HepG2 (cell line): ENCODE results near the gene DNAJB12. TPM values are rescaled to one million over a fixed set of nuclear protein-coding genes. Genes with fewer than 3 reads are reported as not detected.
A peak's percentile ranks its signal among the peaks of the same experiment; 100 is the strongest.

Experiments
- ATAC-seq: fragments of 200-7000 bp; cut with Tn5 transposase; 3 replicates; pipeline ENCODE4 v1.9.1; 2020; ENCODE audit warnings: mild to moderate bottlenecking, moderate library complexity
- BruUV-seq: library from RNA; stranded (reverse); fragments of 400-500 nt; replicated peaks from 2 replicates; lab custom pipeline; 2021; lab: Mats Ljungman, UMichigan
- CTCF ChIA-PET: fragments of 300-600 bp; formaldehyde crosslinking; extraction: SDS; loops from one replicate; lab custom pipeline; 2021; ENCODE audit warnings: low total read pairs, inconsistent platforms, low intra/inter-chr PET ratio; lab: Yijun Ruan, JAX
- POLR2A ChIA-PET: fragments of 350-600 bp; sonication (Branson Sonifier 250); formaldehyde crosslinking; loops from one replicate; lab custom pipeline; 2020; ENCODE audit warnings: antibody characterized with exemption, inconsistent platforms; lab: Yijun Ruan, JAX
- DNase-seq: peaks from one replicate; pipeline ENCODE4 v3.0.0-alpha.2; 2015; ENCODE audit warnings: low spot score
- FAIRE-seq: peaks from 3 replicates; lab custom pipeline; 2011; peaks lifted over from hg19 to GRCh38; lab: Jason Lieb, UNC
- H2AFZ ChIP-seq: one replicate; pipeline ENCODE4 v1.6.1; 2011; ENCODE audit warnings: low read length, inconsistent platforms
- H3K27ac ChIP-seq: fragments of 300-600 bp; 3 replicates; pipeline ENCODE4 v1.8.0; 2011; ENCODE audit warnings: mixed run types, mild to moderate bottlenecking, mixed read lengths, low read length, inconsistent platforms; ENCODE audit not compliant: insufficient read depth; ENCODE audit errors: extremely low read length
- H3K27me3 ChIP-seq, 2 experiments: fragments of 200-600 bp in 1 of 2; 2 replicates in 1 of 2; 3 replicates in 1 of 2; pipeline versions ENCODE4 v1.6.0 to v1.8.0; 2011; ENCODE audit warnings: low read length in 2 of 2, mild to moderate bottlenecking in 2 of 2, moderate library complexity in 2 of 2, inconsistent platforms in 1 of 2; ENCODE audit not compliant: insufficient read depth in 2 of 2, control insufficient read depth in 1 of 2
- H3K36me3 ChIP-seq, 2 experiments: fragments of 200-600 bp in 1 of 2; replicated peaks in 1 of 2; 2 replicates in 1 of 2; 3 replicates in 1 of 2; pipeline versions ENCODE4 v1.5.1 to v1.8.0; 2011; ENCODE audit warnings: low read length in 2 of 2, inconsistent platforms in 1 of 2; ENCODE audit not compliant: insufficient read depth in 2 of 2, control insufficient read depth in 1 of 2
- H3K4me1 ChIP-seq: 2 replicates; pipeline ENCODE4 v1.5.1; 2012; ENCODE audit warnings: low read length, inconsistent platforms; ENCODE audit not compliant: insufficient read depth
- H3K4me2 ChIP-seq: 2 replicates; pipeline ENCODE4 v1.6.0; 2011; ENCODE audit warnings: low read depth, low read length, inconsistent platforms
- H3K4me3 ChIP-seq, 3 experiments: fragments of 200-600 bp in 1 of 3; sonication (generic), shearing (Covaris generic) in 1 of 3; replicated peaks in 1 of 3; 2 replicates each; pipeline ENCODE4 v1.5.1; 2011 to 2016; ENCODE audit warnings: low read length in 3 of 3, inconsistent platforms in 2 of 3, low read depth in 2 of 3, mild to moderate bottlenecking in 2 of 3, control low read depth in 1 of 3, mixed read lengths in 1 of 3; ENCODE audit not compliant: insufficient read depth in 1 of 3
- H3K79me2 ChIP-seq: one replicate; pipeline ENCODE4 v1.6.1; 2011; ENCODE audit warnings: low read length, inconsistent platforms; ENCODE audit not compliant: insufficient read depth
- H3K9ac ChIP-seq: 2 replicates; pipeline ENCODE4 v1.6.0; 2011; ENCODE audit warnings: mild to moderate bottlenecking, low read depth, low read length, inconsistent platforms; ENCODE audit not compliant: insufficient read depth
- H3K9me3 ChIP-seq: 2 replicates; pipeline ENCODE4 v1.5.1; 2012; ENCODE audit warnings: mild to moderate bottlenecking, low read length
- H4K20me1 ChIP-seq: 2 replicates; pipeline ENCODE4 v1.6.0; 2011; ENCODE audit warnings: inconsistent platforms, mild to moderate bottlenecking, low read length, moderate library complexity; ENCODE audit not compliant: insufficient read depth
- CCAR2 ChIP-seq: fragments of 200-400 bp; formaldehyde crosslinking; optimal IDR thresholded peaks from 2 replicates; pipeline ENCODE3; 2018; ENCODE audit warnings: low read depth, mild to moderate bottlenecking, low read length, moderate library complexity
- DMTF1 ChIP-seq: sonication (generic); formaldehyde crosslinking; IDR thresholded peaks from 2 replicates; pipeline ENCODE4 v1.4.0; 2020; ENCODE audit warnings: mild to moderate bottlenecking, missing genetic modification reagents
- FOXJ3 ChIP-seq: sonication (generic); formaldehyde crosslinking; IDR thresholded peaks from 2 replicates; pipeline ENCODE4 v1.4.0; 2020; ENCODE audit warnings: missing genetic modification reagents, mild to moderate bottlenecking, borderline replicate concordance
- IKZF4 ChIP-seq: sonication (generic); formaldehyde crosslinking; IDR thresholded peaks from 2 replicates; pipeline ENCODE4 v1.5.1; 2020; ENCODE audit warnings: borderline replicate concordance, mild to moderate bottlenecking, low read depth, missing genetic modification reagents; ENCODE audit errors: not compliant biosample characterization
- NR2F2 ChIP-seq: IDR thresholded peaks from 2 replicates; pipeline ENCODE4 v1.6.1; 2012; ENCODE audit warnings: low read depth, inconsistent platforms, borderline replicate concordance
- SKI ChIP-seq: fragments of 450-650 bp; IDR thresholded peaks from one replicate; pipeline ENCODE4 v1.6.1; 2018; ENCODE audit warnings: mild to moderate bottlenecking; ENCODE audit not compliant: partially characterized antibody
- STAG1 ChIP-seq: sonication (generic); formaldehyde crosslinking; IDR thresholded peaks from 2 replicates; pipeline ENCODE4 v1.4.0; 2020; ENCODE audit warnings: missing genetic modification reagents
- TFAP4 ChIP-seq: sonication (generic); IDR thresholded peaks from 2 replicates; pipeline ENCODE4 v1.6.1; 2016; ENCODE audit warnings: low read depth, borderline replicate concordance
- ZKSCAN8 ChIP-seq: IDR thresholded peaks from 2 replicates; pipeline ENCODE4 v1.6.1; 2016; ENCODE audit warnings: borderline replicate concordance, missing genetic modification reagents, missing compliant biosample characterization
- ZMAT5 ChIP-seq: sonication (generic); formaldehyde crosslinking; IDR thresholded peaks from 2 replicates; pipeline ENCODE4 v1.5.0; 2020; ENCODE audit warnings: mild to moderate bottlenecking, low read depth, missing genetic modification reagents, borderline replicate concordance
- ZNF235 ChIP-seq: sonication (generic); formaldehyde crosslinking; IDR thresholded peaks from 2 replicates; pipeline ENCODE4 v1.8.1; 2023; ENCODE audit warnings: mild to moderate bottlenecking, missing genetic modification reagents, borderline replicate concordance
- ZNF275 ChIP-seq: sonication (generic); formaldehyde crosslinking; IDR thresholded peaks from 2 replicates; pipeline ENCODE4 v1.8.0; 2022; ENCODE audit warnings: missing genetic modification reagents, mild to moderate bottlenecking, inconsistent platforms, borderline replicate concordance
- ZNF276 ChIP-seq: sonication (generic); formaldehyde crosslinking; IDR thresholded peaks from 2 replicates; pipeline ENCODE4 v1.4.0; 2020; ENCODE audit warnings: mild to moderate bottlenecking, low read depth, missing genetic modification reagents
- ZNF552 ChIP-seq: sonication (generic); formaldehyde crosslinking; IDR thresholded peaks from 2 replicates; pipeline ENCODE4 v1.9.0; 2022; ENCODE audit warnings: missing genetic modification reagents, mild to moderate bottlenecking, borderline replicate concordance
- ZNF713 ChIP-seq: sonication (generic); formaldehyde crosslinking; IDR thresholded peaks from 2 replicates; pipeline ENCODE4 v1.4.0; 2020; ENCODE audit warnings: mild to moderate bottlenecking, missing genetic modification reagents
- ZNF777 ChIP-seq: sonication (generic); formaldehyde crosslinking; IDR thresholded peaks from 2 replicates; pipeline ENCODE4 v1.4.0; 2020; ENCODE audit warnings: missing genetic modification reagents
- ZSCAN12 ChIP-seq: sonication (generic); formaldehyde crosslinking; IDR thresholded peaks from 2 replicates; pipeline ENCODE4 v1.9.0; 2021; ENCODE audit warnings: mild to moderate bottlenecking, missing genetic modification reagents
- in situ Hi-C: cut with HindIII; loops from 2 replicates; pipeline ENCODE4 v1.10.0; 2017; ENCODE audit warnings: low pct_unique_long_range_greater_than_20kb; ENCODE audit not compliant: extremely low pct_ligation_motif_present
- intact Hi-C: fragments of 100-400 bp; cut with micrococcal nuclease; formaldehyde crosslinking; loops from one replicate; pipeline ENCODE4 v1.10.0; 2022; ENCODE audit not compliant: unreplicated experiment
- polyA plus RNA-seq, 8 experiments: library from polyadenylated mRNA; depleted of rRNA in 3 of 8; stranded (reverse) in 7 of 8; unstranded in 1 of 8; fragments of >200 nt; fragmentation: Illumina TruSeq in 4 of 8; extraction: Trizol in 4 of 8; gene quantifications; 2 replicates each; pipeline versions ENCODE4 v1.2.1 to v1.2.3, GENCODE V29; 2011 to 2016; ENCODE audit warnings: low read depth in 4 of 8, missing spikeins in 1 of 8, mixed read lengths in 1 of 8; ENCODE audit not compliant: insufficient read depth in 1 of 8
- total RNA-seq, 5 experiments: library from RNA; depleted of rRNA; stranded (reverse); fragments of >200 nt; fragmentation: Illumina TruSeq; extraction: Trizol; gene quantifications; 2 replicates each; pipeline ENCODE4 v1.2.3, GENCODE V29; 2016; ENCODE audit warnings: low read depth in 1 of 5

The DNAJB12 gene
- total and polyA plus RNA-seq, 2 of the 13 experiments (the other 11 are each of a cell fraction or from before 2014, with no cell fraction given) = 10.8 to 18.2 TPM

- TF ChIP-seq NR2F2 (no peak), STAG1 (CRISPR knock-in tag) (peak; percentile 19; the same call in 1 of the 2 replicates)
These were observed 20.5 kb upstream of the DNAJB12 start (continued) for GRCh38 chr10:72375173-72375572.

GRCh38 chr10:72370201-72370722, 15.5 kb upstream of the DNAJB12 start:
- no peaks in the 10 kb centered on the region for H3K4me1 ChIP-seq
- no TSS peak for BruUV-seq
- no peaks in the 10 kb centered on the region for H3K27me3 ChIP-seq
- ChIA-PET POLR2A (no interaction called here), CTCF (no interaction called here)
- in situ Hi-C loops = no loop called here
- H3K9ac ChIP-seq = no peak overlapping the region
- H3K79me2 ChIP-seq = no peaks in the 10 kb centered on the region
- H3K4me3 ChIP-seq = no peak overlapping the region
- H3K36me3 ChIP-seq = peaks cover 20 to 63% of the 10 kb centered on the region in 2 experiments
- H4K20me1 ChIP-seq = no peaks in the 10 kb centered on the region
- intact Hi-C loops = loop anchor here (10.0 kb wide), 1 partner anchor 695 kb away; no protein-coding TSS in a partner anchor
- H2AFZ ChIP-seq = no peak overlapping the region
- no peaks in the 10 kb centered on the region for H3K9me3 ChIP-seq
- ATAC-seq (no peak), FAIRE-seq (no peak), DNase-seq (no peak)
- no peak overlapping the region for H3K4me2 ChIP-seq
- no peak overlapping the region for H3K27ac ChIP-seq
- TF ChIP-seq TFAP4 (no peak), ZMAT5 (CRISPR knock-in tag) (no peak), SKI (no peak), FOXJ3 (CRISPR knock-in tag) (no peak), ZKSCAN8 (CRISPR knock-in tag) (no peak), ZNF552 (CRISPR knock-in tag) (no peak), CCAR2 (no peak), ZNF275 (no peak), ZNF235 (CRISPR knock-in tag) (no peak), ZNF713 (CRISPR knock-in tag) (no peak), IKZF4 (CRISPR knock-in tag) (no peak), ZNF276 (no peak), ZNF777 (CRISPR knock-in tag) (no peak), ZSCAN12 (no peak), DMTF1 (CRISPR knock-in tag) (no peak)
